ENCODE measurements around the gene RAB9B. TPM values are rescaled to one million over a fixed set of nuclear protein-coding genes. Genes with fewer than 3 reads are reported as not detected.

RAB9B gene
- total RNA-seq, 1 experiment from 2014 or later = 0.31 TPM

DNA sequence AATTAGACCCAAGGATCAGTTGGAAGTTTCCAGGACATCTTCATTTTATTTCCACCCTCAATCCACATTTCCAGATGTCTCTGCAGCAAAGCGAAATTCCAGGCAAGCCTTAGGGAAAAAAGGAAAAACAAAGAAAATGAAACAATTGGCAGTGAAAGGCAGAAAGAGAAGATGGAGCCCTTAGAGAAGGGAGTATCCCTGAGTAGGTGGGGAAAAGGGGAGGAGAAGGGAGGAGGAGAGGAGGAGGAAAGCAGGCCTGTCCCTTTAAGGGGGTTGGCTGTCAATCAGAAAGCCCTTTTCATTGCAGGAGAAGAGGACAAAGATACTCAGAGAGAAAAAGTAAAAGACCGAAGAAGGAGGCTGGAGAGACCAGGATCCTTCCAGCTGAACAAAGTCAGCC is 55.5 kb downstream of the RAB9B start, which contains the start of gene PLP1:
Gene PLP1 (plus strand): TSS at position 295 of the 400 bp plus-strand sequence. CDS start 156 bp downstream, outside the sequence.
- H2AK5ac ChIP-seq (ENCODE audit: insufficient read length, low read length) = no peak within 1 kb of the TSS
- Mint-ChIP-seq H3K36me3 (ENCODE audit: insufficient read depth in 1 of 3, low read depth in 3 of 3) (peaks cover 46 to 79% (median 57%) of the 10 kb centered on the region in 3 experiments), H3K4me1 (peaks cover 16 to 30% of the 10 kb centered on the region in 2 experiments), H3K27ac (peak within 1 kb of the TSS; percentile 56 to 66 (median 66); a peak in 4 of 7 replicates), H3K4me3 (no peak within 1 kb of the TSS), H3K27me3 (ENCODE audit: low read depth) (no peaks in the 10 kb centered on the region), H3K9me3 (peaks cover 0 to 25% of the 10 kb centered on the region in 2 experiments; a peak in 2 of 5 replicates)
- WGBS (ENCODE audit: extremely low coverage, insufficient read length, low lambda C conversion rate) = no CpG with 5 or more reads among the region's 2 CpGs
- no peak within 1 kb of the TSS for H3K4ac ChIP-seq (ENCODE audit: low read depth, low read length)
- no peaks in the 10 kb centered on the region for H3K27me3 ChIP-seq (ENCODE audit: insufficient read depth, low read length)
- no peak within 1 kb of the TSS for H3K56ac ChIP-seq (ENCODE audit: insufficient read length, low read depth, low read length)
- TF ChIP-seq CTCF (conservative IDR thresholded peaks at IDR 0.05) = no peak
- no peak within 1 kb of the TSS for H2BK20ac ChIP-seq (ENCODE audit: low read depth, low read length, poor library complexity, severe bottlenecking)
- DNase-seq = peak; percentile 33
- no peaks in the 10 kb centered on the region for H3K79me1 ChIP-seq (ENCODE audit: insufficient read depth, low read depth, low read length, poor library complexity, severe bottlenecking)
- no peaks in the 10 kb centered on the region for H3K23me2 ChIP-seq (ENCODE audit: insufficient read length, low read depth, low read length, poor library complexity, severe bottlenecking)
- H3T11ph ChIP-seq (ENCODE audit: low read length) = no peak within 1 kb of the TSS
- no peaks in the 10 kb centered on the region for H3K79me2 ChIP-seq (ENCODE audit: insufficient read depth, low read length)
- H2AFZ ChIP-seq (ENCODE audit: low read length) = no peak within 1 kb of the TSS
- H4K5ac ChIP-seq (ENCODE audit: insufficient read length, low read depth, low read length) = no peak within 1 kb of the TSS
- no peaks in the 10 kb centered on the region for H4K20me1 ChIP-seq (ENCODE audit: control insufficient read depth, insufficient read depth, insufficient read length)
- no peak within 1 kb of the TSS for H3K23ac ChIP-seq (ENCODE audit: insufficient read length, low read depth, low read length)
- no peak within 1 kb of the TSS for H3K18ac ChIP-seq (ENCODE audit: insufficient read length, low read depth, low read length)
- no peak within 1 kb of the TSS for H2BK15ac ChIP-seq (ENCODE audit: low read depth, low read length)
- no peak within 1 kb of the TSS for H2BK12ac ChIP-seq (ENCODE audit: insufficient read length, low read depth, low read length)
- H2BK120ac ChIP-seq (ENCODE audit: low read depth, low read length, poor library complexity, severe bottlenecking) = no peak within 1 kb of the TSS
- H4K91ac ChIP-seq (ENCODE audit: insufficient read length, low read depth, low read length) = no peak within 1 kb of the TSS
- no peak within 1 kb of the TSS for H2BK5ac ChIP-seq (ENCODE audit: insufficient read length, low read length)
- no peak within 1 kb of the TSS for H3K9ac ChIP-seq (ENCODE audit: extremely low read depth, insufficient read length, low read length)
- no peak within 1 kb of the TSS for H3K27ac ChIP-seq (ENCODE audit: insufficient read length, low read depth, low read length)
- H4K8ac ChIP-seq (replicated peaks; ENCODE audit: insufficient read length, low read depth, low read length) = no peak within 1 kb of the TSS
- no peak within 1 kb of the TSS for H3K4me2 ChIP-seq (ENCODE audit: insufficient read depth, insufficient read length, low read length)
- H3K4me1 ChIP-seq (ENCODE audit: insufficient read depth, low read length) = no peaks in the 10 kb centered on the region; the same call in 1 of the 2 replicates
- H3K14ac ChIP-seq (ENCODE audit: insufficient read depth, low read length) = no peak within 1 kb of the TSS
- no peaks in the 10 kb centered on the region for H3K9me3 ChIP-seq (ENCODE audit: control insufficient read depth, low read depth, low read length)
